H9 (cell line): Measurements from ENCODE around the gene SDK1. TPM values are rescaled to one million over a fixed set of nuclear protein-coding genes. Genes with fewer than 3 reads are reported as not detected.

ENCODE experiments used
- DNase-seq: peaks from one replicate; pipeline ENCODE4 v3.0.0-alpha.2; 2017
- H2AFZ ChIP-seq: one replicate; pipeline ENCODE4 v1.6.1; 2013; ENCODE audit warnings: mild to moderate bottlenecking, low read length, control low read depth, moderate library complexity
- H2AK5ac ChIP-seq: 2 replicates; pipeline ENCODE4 v1.6.1; 2013; ENCODE audit warnings: low read length, control low read depth, mixed read lengths; ENCODE audit not compliant: insufficient read length
- H2BK120ac ChIP-seq: one replicate; pipeline ENCODE4 v1.6.1; 2013; ENCODE audit warnings: low read depth, mild to moderate bottlenecking, low read length, control low read depth, inconsistent platforms; ENCODE audit not compliant: poor library complexity, severe bottlenecking
- H2BK12ac ChIP-seq: 2 replicates; pipeline ENCODE4 v1.6.1; 2013; ENCODE audit warnings: low read length, control low read depth, mixed read lengths, low read depth; ENCODE audit not compliant: insufficient read length
- H2BK15ac ChIP-seq: 2 replicates; pipeline ENCODE4 v1.6.1; 2013; ENCODE audit warnings: low read depth, low read length, control low read depth
- H2BK20ac ChIP-seq: one replicate; pipeline ENCODE4 v1.6.1; 2013; ENCODE audit warnings: low read depth, mild to moderate bottlenecking, low read length, control low read depth, inconsistent platforms; ENCODE audit not compliant: poor library complexity, severe bottlenecking
- H2BK5ac ChIP-seq: 2 replicates; pipeline ENCODE4 v1.6.1; 2013; ENCODE audit warnings: low read length, control low read depth, mixed read lengths; ENCODE audit not compliant: insufficient read length
- H3K14ac ChIP-seq: 2 replicates; pipeline ENCODE4 v1.6.1; 2013; ENCODE audit warnings: low read length, control low read depth; ENCODE audit not compliant: insufficient read depth
- H3K18ac ChIP-seq: 2 replicates; pipeline ENCODE4 v1.6.1; 2013; ENCODE audit warnings: low read depth, mild to moderate bottlenecking, mixed read lengths, low read length, control low read depth; ENCODE audit not compliant: insufficient read length
- H3K23ac ChIP-seq: 2 replicates; pipeline ENCODE4 v1.6.1; 2013; ENCODE audit warnings: low read length, control low read depth, mixed read lengths, low read depth; ENCODE audit not compliant: insufficient read length
- H3K23me2 ChIP-seq: 2 replicates; pipeline ENCODE4 v1.6.1; 2013; ENCODE audit warnings: low read depth, mild to moderate bottlenecking, mixed read lengths, low read length, control low read depth; ENCODE audit not compliant: insufficient read length, poor library complexity, severe bottlenecking
- H3K27ac ChIP-seq: 2 replicates; pipeline ENCODE4 v1.5.1; 2013; ENCODE audit warnings: low read length, control low read depth, mixed read lengths, low read depth; ENCODE audit not compliant: insufficient read length
- H3K27me3 ChIP-seq: 2 replicates; pipeline ENCODE4 v1.6.1; 2013; ENCODE audit warnings: low read length, control low read depth, inconsistent platforms; ENCODE audit not compliant: insufficient read depth
- H3K4ac ChIP-seq: 2 replicates; pipeline ENCODE4 v1.6.1; 2013; ENCODE audit warnings: low read depth, mild to moderate bottlenecking, control low read depth, inconsistent platforms, low read length, moderate library complexity
- H3K4me1 ChIP-seq: 2 replicates; pipeline ENCODE4 v1.6.1; 2013; ENCODE audit warnings: low read length, control low read depth, inconsistent platforms; ENCODE audit not compliant: insufficient read depth
- H3K4me2 ChIP-seq: 2 replicates; pipeline ENCODE4 v1.6.1; 2013; ENCODE audit warnings: low read length, control low read depth, mixed read lengths; ENCODE audit not compliant: insufficient read length, insufficient read depth
- H3K56ac ChIP-seq: 2 replicates; pipeline ENCODE4 v1.6.1; 2013; ENCODE audit warnings: low read depth, mild to moderate bottlenecking, mixed read lengths, low read length, control low read depth; ENCODE audit not compliant: insufficient read length
- H3K79me1 ChIP-seq: 2 replicates; pipeline ENCODE4 v1.6.1; 2013; ENCODE audit warnings: low read depth, mild to moderate bottlenecking, moderate library complexity, low read length, control low read depth, inconsistent platforms; ENCODE audit not compliant: insufficient read depth, poor library complexity, severe bottlenecking
- H3K79me2 ChIP-seq: 2 replicates; pipeline ENCODE4 v1.6.1; 2013; ENCODE audit warnings: low read length, control low read depth, inconsistent platforms; ENCODE audit not compliant: insufficient read depth
- H3K9ac ChIP-seq: 2 replicates; pipeline ENCODE4 v1.6.1; 2013; ENCODE audit warnings: low read length, control low read depth, mixed read lengths; ENCODE audit not compliant: insufficient read length; ENCODE audit errors: extremely low read depth
- H3K9me3 ChIP-seq: one replicate; pipeline ENCODE4 v1.6.1; 2013; ENCODE audit warnings: low read depth, low read length, inconsistent platforms; ENCODE audit not compliant: control insufficient read depth
- H3T11ph ChIP-seq: one replicate; pipeline ENCODE4 v1.6.1; 2013; ENCODE audit warnings: mild to moderate bottlenecking, low read length, control low read depth, inconsistent platforms
- H4K20me1 ChIP-seq: one replicate; pipeline ENCODE4 v1.6.1; 2013; ENCODE audit not compliant: control insufficient read depth, insufficient read length, insufficient read depth
- H4K5ac ChIP-seq: 2 replicates; pipeline ENCODE4 v1.6.1; 2013; ENCODE audit warnings: low read depth, mild to moderate bottlenecking, mixed read lengths, low read length, control low read depth; ENCODE audit not compliant: insufficient read length
- H4K8ac ChIP-seq: replicated peaks from 2 replicates; pipeline ENCODE4 v1.6.1; 2013; ENCODE audit warnings: low read length, control low read depth, mixed read lengths, low read depth; ENCODE audit not compliant: insufficient read length
- H4K91ac ChIP-seq: 2 replicates; pipeline ENCODE4 v1.6.1; 2013; ENCODE audit warnings: low read depth, mild to moderate bottlenecking, moderate library complexity, mixed read lengths, low read length, control low read depth; ENCODE audit not compliant: insufficient read length
- H3K27ac Mint-ChIP-seq, 3 experiments: 2 replicates in 2 of 3; 3 replicates in 1 of 3; pipeline ENCODE4 v1.8.0; 2020 to 2021; ENCODE audit warnings: mixed read lengths in 3 of 3, mild to moderate bottlenecking in 1 of 3, moderate library complexity in 1 of 3
- H3K27me3 Mint-ChIP-seq: 2 replicates; pipeline ENCODE4 v1.8.0; 2021; ENCODE audit warnings: low read depth, mild to moderate bottlenecking, moderate library complexity, mixed read lengths
- H3K36me3 Mint-ChIP-seq, 3 experiments: 2 replicates in 2 of 3; 3 replicates in 1 of 3; pipeline ENCODE4 v1.8.0; 2020 to 2021; ENCODE audit warnings: low read depth in 3 of 3, mixed read lengths in 3 of 3; ENCODE audit not compliant: insufficient read depth in 1 of 3
- H3K4me1 Mint-ChIP-seq, 2 experiments: 2 replicates each; pipeline ENCODE4 v1.8.0; 2020; ENCODE audit warnings: mixed read lengths in 2 of 2
- H3K4me3 Mint-ChIP-seq, 2 experiments: 2 replicates in 1 of 2; 3 replicates in 1 of 2; pipeline ENCODE4 v1.8.0; 2020 to 2021; ENCODE audit warnings: mild to moderate bottlenecking in 2 of 2, mixed read lengths in 2 of 2, moderate library complexity in 1 of 2
- H3K9me3 Mint-ChIP-seq, 2 experiments: 2 replicates in 1 of 2; 3 replicates in 1 of 2; pipeline ENCODE4 v1.8.0; 2020; ENCODE audit warnings: mild to moderate bottlenecking in 2 of 2, mixed read lengths in 2 of 2, moderate library complexity in 1 of 2
- CTCF ChIP-seq: fragments of 200-600 bp; sonication (generic); conservative IDR thresholded peaks from 3 replicates; pipeline ENCODE4 v1.8.0; 2021; ENCODE audit warnings: antibody characterized with exemption, mild to moderate bottlenecking
- whole genome bisulfite sequencing: extraction: QIAGEN DNeasy Blood & Tissue Kit; methylation state at CpG from one replicate; pipeline ENCODE4 v1.1.7; 2013; ENCODE audit warnings: missing lambda C conversion rate, low lambda C conversion rate, mixed read lengths; ENCODE audit not compliant: insufficient read length; ENCODE audit errors: extremely low coverage; 5-methylcytosine and 5-hydroxymethylcytosine counted together
- total RNA-seq: library from RNA; stranded (reverse); gene quantifications from 2 replicates; pipeline ENCODE4 v1.2.1, GENCODE V29; 2021

Gene SDK1
- total RNA-seq, 1 experiment from 2014 or later = 8.7 TPM

- Mint-ChIP-seq H3K9me3 (peaks cover 17 to 22% of the 10 kb centered on the region in 2 experiments), H3K27ac (no peak overlapping the region), H3K4me3 (no peak overlapping the region), H3K36me3 (peaks cover 8 to 22% (median 13%) of the 10 kb centered on the region in 3 experiments), H3K27me3 (no peaks in the 10 kb centered on the region), H3K4me1 (no peaks in the 10 kb centered on the region)
- no peak overlapping the region for H2AK5ac ChIP-seq
- H4K8ac ChIP-seq = no peak overlapping the region
- no peak overlapping the region for H3K56ac ChIP-seq
- H3K4me2 ChIP-seq = no peak overlapping the region
- H4K91ac ChIP-seq = no peak overlapping the region
- no peaks in the 10 kb centered on the region for H3K23me2 ChIP-seq
- H2BK20ac ChIP-seq = no peak overlapping the region
- H3K27me3 ChIP-seq = no peaks in the 10 kb centered on the region
- no peaks in the 10 kb centered on the region for H3K4me1 ChIP-seq
- DNase-seq = no peak
- H3K79me2 ChIP-seq = no peaks in the 10 kb centered on the region
- no peak overlapping the region for H3K18ac ChIP-seq
- no peak for TF ChIP-seq CTCF
- H4K5ac ChIP-seq = no peak overlapping the region
- H3K23ac ChIP-seq = no peak overlapping the region
- no peak overlapping the region for H3K9ac ChIP-seq
- H3K9me3 ChIP-seq = no peaks in the 10 kb centered on the region
- no peaks in the 10 kb centered on the region for H4K20me1 ChIP-seq
- no peak overlapping the region for H2BK12ac ChIP-seq
- no peak overlapping the region for H2BK15ac ChIP-seq
- H3K79me1 ChIP-seq = no peaks in the 10 kb centered on the region
- no peak overlapping the region for H2AFZ ChIP-seq
- no peak overlapping the region for H3K4ac ChIP-seq
- H3K14ac ChIP-seq = no peak overlapping the region
- H2BK120ac ChIP-seq = no peak overlapping the region
- H2BK5ac ChIP-seq = no peak overlapping the region
- no peak overlapping the region for H3K27ac ChIP-seq
- no peak overlapping the region for H3T11ph ChIP-seq
- WGBS = no CpG with 5 or more reads among the region's 3 CpGs
Measured at GRCh38 chr7:3393862-3394261, 92.8 kb downstream of the SDK1 start.
